Renal cortical epithelial cell (primary cell): ENCODE data around the gene SCN3B. TPM values are rescaled to one million over a fixed set of nuclear protein-coding genes. Genes with fewer than 3 reads are reported as not detected.

Experiments used
- total RNA-seq: library from RNA; depleted of rRNA; stranded (reverse); fragments of >200 nt; gene quantifications from 2 replicates; pipeline ENCODE4 v1.2.3, GENCODE V29; 2014

SCN3B gene
- total RNA-seq, 1 donor from 2014 or later: 0.20 TPM

Other genes starting within 250 kb of the SCN3B start
- gene GRAMD1B, start 224.4 kb downstream of the SCN3B start, total RNA-seq: 0.69 and 2.0 TPM in 2 replicates
- 3.1 and 7.8 TPM in 2 replicates for gene ZNF202, start 87.0 kb upstream of the SCN3B start, total RNA-seq
- gene OR6X1, start 99.9 kb upstream of the SCN3B start, total RNA-seq: not detected in 2 replicates
- not detected in 2 replicates for gene OR6M1, start 151.7 kb upstream of the SCN3B start, total RNA-seq
- not detected in 2 replicates for gene TMEM225, start 231.0 kb upstream of the SCN3B start, total RNA-seq
- gene OR8D4, start 247.5 kb upstream of the SCN3B start, total RNA-seq: not detected in 2 replicates